ENCODE results near the gene YPEL2.

The YPEL2 gene

GRCh38 chr17:59330053-59330942 is 1.2 kb upstream of the YPEL2 start:
- DNase-seq, result peak in 5 of 58 donors; percentile 10 to 33 (median 15)

DNA sequence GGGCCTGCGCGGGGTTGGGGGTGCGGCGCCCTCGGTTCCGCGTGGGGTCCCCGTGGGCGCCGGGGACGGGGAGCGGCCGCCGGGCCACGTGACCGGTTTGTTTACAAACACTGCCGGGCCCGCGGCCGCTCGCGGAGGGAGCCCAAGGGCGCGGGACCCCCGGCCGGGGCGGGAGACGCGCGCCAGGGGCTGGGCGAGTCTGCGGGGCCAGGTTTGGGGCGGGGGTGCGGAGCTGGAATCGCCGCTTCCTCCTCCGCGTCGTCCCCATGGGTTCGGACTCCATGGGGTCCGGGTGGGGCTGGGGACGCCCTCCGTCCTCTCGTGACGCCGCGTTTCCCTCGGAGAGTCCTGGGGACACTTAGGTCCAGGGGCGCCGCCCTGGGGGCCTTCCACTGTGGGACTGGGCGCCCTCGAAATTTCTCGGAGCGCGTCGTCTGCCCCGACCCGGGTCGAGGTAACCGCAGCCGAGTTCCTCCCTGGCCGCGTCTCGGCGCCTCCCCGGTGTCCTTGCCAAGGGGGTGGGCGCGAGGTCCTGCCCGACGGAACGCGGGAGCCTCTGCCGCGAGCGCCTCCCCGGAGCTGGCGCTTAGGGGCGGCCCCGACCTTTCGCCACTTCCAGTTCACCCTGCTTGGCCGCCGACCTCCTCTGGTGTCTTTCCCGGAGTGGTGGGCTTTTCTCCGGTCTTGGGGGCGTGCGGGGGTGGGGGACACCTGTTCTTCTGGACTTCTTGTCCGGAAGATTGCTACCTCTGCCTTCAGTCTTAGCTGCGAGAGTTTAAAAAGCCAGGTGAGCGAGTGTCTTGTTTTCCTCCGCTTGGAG is 684 bp downstream of the YPEL2 start:
- DNase-seq, result peak in 26 of 58 donors; percentile 20 to 60 (median 40)

DNA sequence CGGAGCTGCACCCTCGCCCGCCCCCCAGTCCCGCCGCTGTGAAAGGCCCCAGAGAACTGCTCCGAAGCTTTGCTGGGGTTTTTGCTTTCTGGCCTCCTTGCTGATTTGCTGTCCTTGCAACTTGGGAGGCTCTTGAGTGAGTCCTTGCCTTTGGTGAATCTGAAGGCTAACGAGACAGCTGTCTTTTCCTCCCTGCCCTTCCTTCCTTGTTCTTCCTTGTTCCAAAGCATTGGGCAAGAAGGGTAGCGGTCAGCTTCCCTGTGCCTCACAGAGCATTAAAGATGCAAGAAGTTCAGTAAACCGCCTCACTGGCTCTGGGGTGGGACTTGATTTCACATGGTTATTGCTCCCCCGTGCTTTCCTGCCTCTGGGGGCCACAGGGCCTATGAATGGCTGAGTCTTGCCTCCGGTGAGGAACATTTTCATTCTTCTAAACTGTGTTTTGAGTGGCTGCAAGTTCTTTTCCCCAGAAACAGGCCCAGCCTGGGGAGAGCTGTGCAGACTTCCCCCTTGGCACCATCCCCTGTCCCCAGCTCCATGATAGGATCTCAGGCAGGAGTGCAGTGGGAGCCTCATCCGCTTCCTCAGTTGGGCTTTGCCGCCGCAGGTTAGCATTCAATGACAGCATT is 1.4 kb downstream of the YPEL2 start:
- peak in 28 of 58 donors; percentile 16 to 68 (median 38) for DNase-seq

GRCh38 chr17:59333836-59334235 is 2.4 kb downstream of the YPEL2 start:
- no peak for DNase-seq

- DNase-seq, result no peak
Observed at GRCh38 chr17:59335685-59336084, 4.2 kb downstream of the YPEL2 start.

DNA sequence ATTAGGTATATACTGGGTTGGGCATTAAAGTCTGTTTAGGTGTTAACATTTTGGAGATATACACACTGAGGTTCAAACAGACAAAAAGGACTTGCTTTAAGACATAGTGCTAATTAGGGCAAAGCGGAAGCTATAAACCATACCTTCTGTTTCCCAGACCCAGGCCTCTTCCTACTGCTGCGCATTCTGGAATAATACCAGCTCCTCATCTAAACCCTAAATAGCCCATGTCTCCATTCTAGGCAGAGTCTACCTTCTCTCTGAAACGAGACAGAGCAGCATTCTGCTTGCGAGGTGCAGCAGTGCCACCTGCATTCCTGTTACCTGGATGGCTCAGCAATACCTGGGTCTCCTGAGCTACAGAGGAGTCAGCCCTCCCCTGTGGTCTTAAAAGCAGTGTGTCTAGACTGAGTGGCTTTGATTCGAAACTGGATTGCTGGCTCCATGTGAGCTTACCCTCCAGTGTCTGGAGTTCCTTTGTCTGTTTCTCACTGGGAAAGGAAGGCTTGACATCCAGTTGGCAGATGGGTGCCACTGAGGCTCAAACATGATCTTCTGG is 6.4 kb downstream of the YPEL2 start:
- no peak for DNase-seq

GRCh38 chr17:59338498-59338897 is 7.0 kb downstream of the YPEL2 start:
- no peak for DNase-seq

DNA sequence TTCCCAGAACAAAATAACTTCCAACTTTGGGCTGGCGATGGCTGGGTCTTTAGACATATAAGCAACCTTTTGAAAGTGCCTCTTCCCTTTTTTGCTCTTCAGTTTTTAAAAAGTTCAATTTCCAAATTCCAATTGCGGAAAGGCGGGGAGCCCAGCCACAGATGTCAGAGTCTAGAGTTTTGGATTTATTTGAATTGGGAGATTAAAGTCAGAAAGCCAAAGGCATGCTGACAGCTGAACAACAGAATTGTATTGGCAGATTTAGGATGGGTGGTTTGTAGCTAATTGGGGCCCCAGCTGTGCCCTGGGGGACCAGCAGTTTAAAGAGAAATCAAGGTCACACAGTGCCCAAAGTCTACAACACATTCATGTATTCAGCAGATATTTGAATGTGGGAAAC is 10.5 kb downstream of the YPEL2 start:
- DNase-seq, result no peak

GRCh38 chr17:59342681-59343131 is 11.3 kb downstream of the YPEL2 start:
- no peak for DNase-seq

GRCh38 chr17:59345476-59345875 is 14.0 kb downstream of the YPEL2 start:
- no peak for DNase-seq

GRCh38 chr17:59346341-59346740 is 14.9 kb downstream of the YPEL2 start:
- DNase-seq, result no peak

- no peak for DNase-seq
Observed at GRCh38 chr17:59346876-59347407, 15.5 kb downstream of the YPEL2 start.

DNA sequence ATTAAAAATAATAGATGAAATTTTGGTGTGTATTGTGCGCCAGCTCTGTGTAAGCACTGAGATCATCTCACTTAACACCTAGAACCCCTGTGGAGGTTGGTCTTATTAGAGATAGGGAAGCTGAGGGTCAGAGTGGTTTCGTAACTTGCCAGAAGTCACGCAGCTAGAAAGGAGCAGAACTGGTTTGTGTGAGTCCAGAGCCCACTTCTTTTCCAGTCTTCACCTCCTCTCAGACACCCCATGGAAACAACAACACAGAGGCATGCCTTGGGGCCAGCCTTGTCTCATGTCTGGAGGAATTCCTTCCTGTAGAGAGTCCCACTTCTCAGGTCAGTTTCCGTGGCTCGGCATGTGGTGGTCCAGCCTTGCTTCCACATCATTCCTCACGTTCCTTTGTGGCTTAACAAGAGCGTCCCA is 16.5 kb downstream of the YPEL2 start:
- no peak for DNase-seq

DNA sequence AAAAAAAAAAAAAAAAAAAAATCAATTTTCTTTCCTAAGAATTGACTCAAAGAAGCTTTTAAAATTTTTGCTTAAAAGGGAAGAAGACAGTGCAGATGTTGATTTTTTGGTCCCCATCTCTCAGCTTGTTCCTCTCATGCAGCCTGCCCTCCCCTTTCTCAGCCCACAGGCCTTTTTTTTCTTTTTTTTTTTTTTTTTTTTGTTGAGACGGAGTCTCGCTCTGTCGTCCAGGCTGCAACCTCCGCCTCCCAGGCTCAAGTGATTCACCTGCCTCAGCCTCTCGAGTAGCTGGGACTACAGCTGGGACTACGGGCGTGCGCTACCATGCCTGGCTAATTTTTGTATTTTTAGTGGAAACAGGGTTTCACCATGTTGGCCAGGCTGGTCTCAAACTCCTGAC is 17.7 kb downstream of the YPEL2 start:
- no peak for DNase-seq

DNA sequence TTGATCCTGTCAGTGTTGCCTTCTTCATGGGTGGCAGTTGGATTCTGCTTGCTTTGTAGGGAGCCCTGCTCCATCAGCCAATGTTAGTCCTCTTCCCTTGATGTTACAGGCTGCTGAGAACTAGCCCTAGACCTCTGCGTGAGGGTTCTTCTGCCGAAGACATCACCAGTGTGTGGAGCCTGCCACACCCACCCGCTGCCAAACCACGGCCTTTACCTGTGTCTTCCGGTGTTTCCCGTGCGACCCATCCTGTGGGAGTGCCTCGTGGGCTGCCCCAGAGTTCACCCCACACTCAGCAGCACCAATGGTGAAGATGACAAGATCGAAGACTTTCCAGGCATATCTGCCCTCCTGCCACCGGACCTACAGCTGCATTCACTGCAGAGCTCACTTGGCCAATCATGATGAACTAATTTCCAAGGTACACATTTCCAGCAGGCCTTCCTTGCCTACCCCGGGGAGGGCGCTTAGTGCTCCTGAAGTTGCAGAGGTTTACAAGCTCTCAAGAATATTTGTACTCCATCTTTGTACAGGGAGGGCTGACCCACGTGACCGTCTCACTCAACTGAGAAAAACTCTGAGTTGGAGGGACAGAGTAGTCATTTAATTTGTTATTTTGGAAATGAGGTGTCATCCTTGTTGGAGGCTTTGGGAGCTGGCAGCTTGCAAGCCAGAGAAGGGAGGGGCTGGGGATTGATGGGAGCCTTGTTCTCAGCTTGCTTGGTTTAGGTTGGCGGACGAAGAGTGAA is 21.8 kb downstream of the YPEL2 start:
- DNase-seq, result peak in 6 of 58 donors; percentile 7 to 53 (median 17)

DNA sequence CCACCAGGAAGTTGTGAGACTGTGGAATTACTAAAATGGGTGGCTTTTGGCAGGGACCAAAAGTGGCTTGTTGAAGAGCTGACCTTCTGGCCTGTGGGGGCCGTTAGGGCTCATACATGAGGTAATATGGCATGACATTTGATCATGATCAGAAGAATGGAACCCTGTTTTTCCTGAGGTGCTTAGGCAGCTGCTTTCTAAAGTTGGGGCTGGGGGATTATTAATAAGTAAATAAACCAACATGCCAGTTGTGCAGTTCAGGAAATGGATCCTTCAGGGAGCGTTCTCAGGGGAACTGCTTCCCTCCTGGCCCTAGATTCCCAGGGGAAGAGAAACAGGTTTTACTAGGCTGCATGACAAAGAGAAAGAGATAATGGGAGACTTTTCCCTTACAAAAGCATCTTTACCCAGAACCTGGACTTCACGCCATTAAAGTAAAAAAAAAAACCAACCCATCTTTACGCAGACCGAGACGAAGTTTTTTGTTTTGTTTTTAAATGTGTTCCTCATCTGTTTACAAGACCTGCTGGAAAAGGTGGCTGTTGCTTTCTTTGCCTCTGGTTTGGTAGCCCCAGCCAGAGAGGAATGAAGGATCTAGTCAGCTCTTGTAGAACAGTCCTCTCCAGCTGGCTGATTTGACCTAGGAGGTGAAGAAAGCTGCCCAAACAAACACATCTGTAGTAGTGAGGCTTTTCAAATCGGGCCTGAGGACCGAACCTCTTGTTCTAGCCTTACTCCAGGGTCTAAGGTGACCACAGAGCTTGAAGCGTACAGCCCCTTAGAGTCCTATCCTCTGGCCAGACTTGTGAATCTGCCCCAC is 22.7 kb downstream of the YPEL2 start:
- no peak for DNase-seq

DNA sequence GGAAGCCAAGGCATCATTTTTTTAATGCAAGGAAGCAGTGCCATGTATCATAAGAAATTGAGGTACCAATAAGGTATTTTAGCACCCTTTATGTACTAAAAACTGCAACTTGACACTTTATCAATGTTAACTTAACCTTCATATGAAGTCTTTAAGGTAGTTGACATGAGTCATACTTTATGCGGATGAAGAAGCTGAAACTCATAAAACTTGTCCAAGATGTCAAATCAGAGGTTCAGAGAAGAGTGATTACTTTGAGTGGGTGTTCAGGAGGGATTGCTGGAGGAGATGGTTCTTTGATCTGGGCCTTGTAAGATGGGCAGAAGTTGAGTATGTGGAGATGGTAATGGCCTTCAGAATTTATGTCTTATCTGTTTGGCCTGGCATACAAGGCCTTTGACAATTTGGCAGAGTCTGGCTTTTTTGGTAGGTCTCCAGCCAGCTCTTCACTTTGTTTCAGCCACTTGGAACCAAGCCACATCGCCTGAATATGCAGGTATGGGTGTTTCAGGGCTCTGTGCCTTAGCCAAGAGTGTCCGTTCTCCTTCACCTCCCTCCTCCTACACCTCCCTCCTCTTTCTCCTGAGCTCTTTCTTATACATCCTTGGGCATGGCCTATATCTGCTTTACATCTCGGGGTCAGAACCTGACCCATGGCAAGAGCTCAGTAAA is 23.7 kb downstream of the YPEL2 start:
- DNase-seq, result peak in 1 of 58 donors; percentile 55

DNA sequence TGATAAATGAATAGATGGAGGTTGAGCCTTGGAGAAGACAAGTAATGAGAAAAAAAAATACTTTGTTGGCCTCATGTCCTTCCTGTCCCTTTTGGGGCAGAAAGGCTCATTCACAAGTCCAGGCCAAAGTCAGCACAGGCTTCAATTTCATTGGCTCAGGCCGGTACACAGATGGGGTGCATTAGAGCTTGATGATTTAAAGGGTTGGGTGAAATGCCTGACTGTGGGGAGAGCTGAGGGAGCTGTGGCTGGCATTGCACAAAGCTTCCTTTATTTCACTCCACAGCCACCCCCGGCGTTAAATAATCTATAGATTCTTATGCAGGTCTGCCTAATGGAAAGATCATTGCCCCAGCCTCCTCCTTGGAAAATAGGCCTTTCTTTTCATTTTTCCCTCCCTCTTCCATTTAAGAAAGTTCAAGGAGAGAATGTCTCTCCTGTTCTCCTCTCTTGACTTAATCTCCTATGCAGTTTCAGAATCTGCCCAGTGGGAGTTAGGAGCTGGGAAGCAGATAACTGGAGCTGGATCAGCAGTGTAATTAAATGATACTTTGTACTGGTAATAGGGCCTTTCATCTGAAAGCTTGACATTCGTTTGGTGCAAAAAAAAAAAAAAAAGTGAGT is 24.4 kb downstream of the YPEL2 start:
- DNase-seq, result peak in 32 of 58 donors; percentile 5 to 78 (median 40)

Data from anterior cingulate cortex (tissue), 58 donors.